ENCODE data around the gene DCLK2.
A peak's percentile ranks its signal among the peaks of the same experiment; 100 is the strongest.

Gene DCLK2

DNA sequence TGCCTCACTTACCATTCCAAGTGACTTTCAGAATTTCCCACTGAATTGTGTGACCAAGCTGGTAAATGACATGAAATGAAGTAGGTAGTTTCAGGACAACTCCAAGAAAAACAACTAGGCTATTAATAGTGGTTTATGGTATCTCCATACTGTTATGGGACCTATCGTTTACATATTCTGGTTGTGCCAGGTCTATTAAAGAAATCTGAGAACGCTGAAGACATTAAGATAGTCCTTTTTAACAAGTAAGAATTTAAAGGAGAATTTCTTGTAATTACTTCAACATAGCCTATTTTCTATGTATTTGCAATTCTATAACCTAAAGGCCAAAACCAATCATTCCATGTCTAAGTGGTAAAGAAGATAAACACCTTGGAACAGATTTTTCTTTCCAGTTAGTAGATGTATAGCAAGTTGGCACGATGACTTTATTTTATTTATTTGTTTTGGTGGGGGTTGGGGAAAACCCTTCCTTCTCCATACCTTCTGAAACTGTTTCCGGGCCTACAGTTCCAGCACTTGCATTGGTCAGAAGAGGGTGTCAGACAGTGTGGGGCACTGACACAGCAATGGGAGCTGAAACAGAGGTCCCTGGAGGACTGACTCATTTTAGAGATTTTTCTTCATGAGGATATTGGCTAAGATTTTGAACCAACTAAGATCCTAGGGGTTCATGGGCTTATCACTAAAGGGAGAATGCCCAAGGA is 7.6 kb upstream of the DCLK2 start:
- DNase-seq, result no peak

- DNase-seq, result no peak
Observed at GRCh38 chr4:150072471-150072870, 5.8 kb upstream of the DCLK2 start.

DNA sequence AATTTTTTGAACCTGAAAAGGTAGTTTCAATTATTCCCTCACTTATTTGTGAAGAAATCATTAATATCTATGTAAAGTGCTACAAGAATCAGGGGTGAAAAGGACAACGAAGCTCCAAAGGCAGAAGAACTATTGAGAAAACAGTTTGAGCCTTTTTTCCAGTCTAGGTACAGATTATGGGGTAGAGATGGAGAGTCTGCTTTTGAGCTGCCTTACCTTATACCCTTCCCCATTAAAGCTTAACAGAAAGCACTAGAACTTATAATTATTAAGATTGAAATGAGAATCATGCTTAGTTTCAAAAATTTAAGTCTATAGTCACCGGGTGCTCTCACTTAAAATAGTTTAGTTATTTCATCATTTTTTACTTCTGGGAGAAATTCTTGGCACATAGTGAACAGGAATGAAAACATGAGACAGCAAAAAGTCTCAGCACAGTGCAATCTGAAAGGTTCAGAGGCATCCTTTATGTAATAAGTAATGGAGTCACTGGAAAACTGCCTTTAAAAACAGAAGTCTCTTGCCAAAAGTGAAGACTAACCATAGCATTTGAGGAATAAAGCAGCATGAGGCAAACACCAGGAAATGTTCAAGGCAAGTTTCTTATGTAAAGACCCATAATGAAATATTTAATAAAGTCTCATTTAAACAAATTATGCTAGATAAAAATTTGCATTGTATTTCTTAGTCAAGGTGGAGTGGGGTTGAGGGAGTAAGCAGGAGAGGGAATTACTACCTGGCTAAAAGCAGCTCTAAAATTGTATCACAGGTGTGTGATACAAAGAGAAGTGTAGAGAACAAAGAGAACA is 5.1 kb upstream of the DCLK2 start:
- DNase-seq, result peak; percentile 60 to 74

GRCh38 chr4:150074064-150074463 is 4.2 kb upstream of the DCLK2 start:
- DNase-seq, result no peak

- DNase-seq, result peak in 1 of 2 experiments; percentile 84
Observed at GRCh38 chr4:150078579-150079080, 385 bp downstream of the DCLK2 start.

GRCh38 chr4:150079081-150079581 is 886 bp downstream of the DCLK2 start:
- DNase-seq, result peak; percentile 50 to 81

GRCh38 chr4:150080337-150080736 is 2.1 kb downstream of the DCLK2 start:
- DNase-seq, result peak in 1 of 2 experiments; percentile 17

DNA sequence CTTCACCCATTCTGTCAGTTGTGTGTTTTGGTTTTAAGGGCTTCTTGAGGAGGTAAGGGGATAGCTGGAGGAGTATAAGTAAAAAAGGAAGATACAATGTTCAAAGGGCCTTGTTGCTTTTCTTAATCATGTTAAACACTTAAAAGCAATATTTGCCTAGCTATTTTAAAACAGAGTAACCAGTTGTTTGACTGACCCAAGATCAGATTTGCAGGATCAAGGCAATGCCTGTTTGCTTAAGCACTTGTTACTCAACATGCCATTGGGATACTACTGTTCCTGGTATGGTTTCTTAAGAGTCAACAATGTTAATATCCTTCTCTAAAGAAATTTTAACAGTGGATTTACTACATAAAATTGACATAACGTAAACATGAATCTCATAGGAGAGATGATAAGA is 2.6 kb downstream of the DCLK2 start:
- DNase-seq, result no peak

GRCh38 chr4:150082241-150082640 is 4.0 kb downstream of the DCLK2 start:
- DNase-seq, result no peak

DNA sequence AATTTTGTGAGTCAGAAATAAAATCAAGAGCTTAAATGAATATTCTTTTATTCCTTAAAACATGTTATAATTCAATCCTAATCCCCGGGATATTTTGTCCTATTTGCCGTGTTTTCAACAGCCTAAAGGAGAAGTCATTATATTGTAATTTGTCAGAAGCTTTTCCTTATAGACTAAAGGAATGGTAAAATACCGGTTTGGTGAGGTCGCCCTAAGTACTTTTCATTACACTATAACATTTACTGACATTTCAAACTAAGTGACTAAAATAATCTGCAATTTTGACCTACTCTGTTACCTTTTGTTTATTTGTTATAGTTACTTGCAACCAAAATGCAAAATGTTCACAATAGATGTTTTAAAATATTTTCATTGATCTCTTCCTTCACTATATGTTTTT is 8.8 kb downstream of the DCLK2 start:
- no peak for DNase-seq

DNA sequence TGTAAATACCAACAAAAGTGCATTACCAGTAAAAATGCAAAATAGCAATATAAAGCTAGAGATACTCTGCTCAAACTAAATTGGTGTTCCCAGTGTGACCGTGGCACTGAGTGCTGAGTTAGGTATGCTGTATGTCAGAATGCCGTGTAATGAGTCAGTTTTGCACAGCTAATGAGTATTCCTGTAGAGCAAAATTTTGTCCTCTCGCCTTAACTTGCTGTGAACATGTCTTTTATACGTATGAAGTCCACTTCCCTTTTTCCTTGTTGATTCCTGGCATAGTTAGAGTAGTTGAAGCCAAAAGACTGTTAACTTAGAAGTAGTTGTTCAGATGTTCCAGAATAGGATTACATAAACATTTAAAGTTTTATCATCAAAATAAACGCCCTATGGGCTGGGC is 11.5 kb downstream of the DCLK2 start:
- no peak for DNase-seq

DNA sequence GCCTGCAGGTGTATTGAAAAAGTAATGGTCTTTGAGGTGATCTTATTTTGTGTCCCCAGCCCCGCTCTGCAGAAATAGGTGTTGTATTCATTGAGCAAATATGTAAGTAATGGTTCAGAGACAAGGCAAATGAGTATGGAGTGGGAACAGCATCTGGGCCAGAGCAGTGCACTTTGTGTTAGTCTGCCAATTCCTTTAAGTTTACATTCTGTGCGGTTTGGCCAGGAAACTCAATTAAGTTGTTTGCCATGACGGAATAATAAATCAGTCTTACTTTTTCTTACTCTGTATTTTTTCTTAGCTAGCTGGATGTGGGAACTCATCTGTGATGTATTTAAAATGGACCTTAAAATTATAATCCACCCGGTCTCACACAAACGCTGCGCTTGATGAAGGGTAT is 12.6 kb downstream of the DCLK2 start:
- DNase-seq, result no peak

DNA sequence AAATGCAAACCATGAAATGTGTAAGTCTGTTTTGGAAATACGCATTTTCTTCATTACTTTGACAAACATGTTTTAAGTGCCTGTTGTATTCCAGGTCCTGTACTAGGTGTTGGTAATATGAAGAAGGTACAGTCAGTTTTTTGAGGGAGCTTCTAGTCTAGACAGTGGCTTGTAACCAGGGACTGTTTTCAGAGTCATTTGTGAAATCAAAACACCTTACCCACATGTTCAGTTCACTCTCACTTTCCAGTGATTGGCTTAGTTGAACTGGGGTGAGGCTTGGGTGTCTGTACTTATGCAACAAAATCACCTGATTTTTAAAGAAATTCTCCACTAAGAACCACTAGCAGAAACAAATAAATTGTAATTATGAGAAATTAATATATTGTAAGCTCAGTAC is 16.4 kb downstream of the DCLK2 start:
- no peak for DNase-seq

DNA sequence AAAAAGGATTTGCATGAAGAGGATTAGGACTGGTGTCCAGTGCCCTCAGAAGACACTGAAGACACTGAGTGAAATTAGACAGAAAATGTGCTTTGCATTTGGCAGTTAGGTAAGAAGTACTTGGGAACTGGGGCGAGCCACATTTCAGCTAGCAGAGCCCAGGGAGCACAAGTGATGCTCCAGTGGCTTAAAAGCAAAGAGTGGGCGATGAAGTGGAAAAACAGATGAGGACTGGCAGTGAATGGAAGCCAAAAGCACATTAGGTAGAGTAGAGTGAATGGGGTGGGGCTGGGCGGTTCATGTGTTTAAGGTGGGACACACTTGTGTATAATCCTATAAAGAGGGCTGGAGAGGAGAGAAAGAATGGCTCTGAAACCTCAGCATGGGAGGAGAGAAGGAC is 18.4 kb downstream of the DCLK2 start:
- no peak for DNase-seq

DNA sequence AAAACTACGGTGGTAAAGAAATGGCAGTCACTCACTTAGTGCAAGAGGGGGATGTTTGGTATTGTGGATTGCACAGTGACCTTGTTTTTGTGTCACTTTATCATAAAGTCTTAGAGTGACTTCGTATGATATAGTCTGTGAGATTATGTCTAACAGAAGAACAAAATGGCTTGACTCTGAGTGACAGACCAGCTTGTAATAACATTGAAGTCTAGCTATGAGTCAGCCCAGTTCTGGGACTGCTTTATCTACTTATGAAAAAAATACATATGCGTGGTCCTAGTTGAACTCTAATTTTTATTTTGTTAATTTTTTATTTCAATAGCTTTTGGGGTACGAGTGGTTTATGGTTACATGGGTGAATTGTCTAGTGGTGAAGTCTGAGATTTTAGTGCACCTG is 20.0 kb downstream of the DCLK2 start:
- no peak for DNase-seq

GRCh38 chr4:150104404-150105027 is 26.3 kb downstream of the DCLK2 start:
- DNase-seq, result no peak

- no peak for DNase-seq
Observed at GRCh38 chr4:150106886-150107285, 28.6 kb downstream of the DCLK2 start.

- no peak for DNase-seq
Observed at GRCh38 chr4:150108691-150109090, 30.4 kb downstream of the DCLK2 start.

GRCh38 chr4:150114641-150115040 is 36.4 kb downstream of the DCLK2 start:
- DNase-seq, result no peak

GRCh38 chr4:150115851-150116250 is 37.6 kb downstream of the DCLK2 start:
- DNase-seq, result no peak

DNA sequence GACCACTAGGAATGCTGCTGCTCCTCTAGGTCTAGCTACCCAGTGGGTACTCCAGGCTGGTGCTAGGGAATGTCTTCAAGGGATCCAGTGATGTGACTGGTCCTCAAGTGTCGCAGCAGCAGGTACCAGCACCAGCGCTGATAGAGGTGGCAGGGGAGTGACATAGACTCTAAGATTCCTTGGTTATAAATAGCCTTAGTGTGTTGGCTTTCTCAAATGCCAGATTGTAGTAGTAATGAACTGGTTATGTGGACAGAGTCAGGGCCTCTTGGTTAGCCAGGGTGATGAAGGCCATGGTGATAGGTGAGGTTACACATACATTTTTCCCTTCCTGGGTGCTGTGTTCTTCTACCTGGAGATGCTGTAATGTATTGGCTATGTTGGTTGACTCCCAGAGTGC is 38.3 kb downstream of the DCLK2 start:
- no peak for DNase-seq

GRCh38 chr4:150117094-150117493 is 38.8 kb downstream of the DCLK2 start:
- DNase-seq, result no peak

DNA sequence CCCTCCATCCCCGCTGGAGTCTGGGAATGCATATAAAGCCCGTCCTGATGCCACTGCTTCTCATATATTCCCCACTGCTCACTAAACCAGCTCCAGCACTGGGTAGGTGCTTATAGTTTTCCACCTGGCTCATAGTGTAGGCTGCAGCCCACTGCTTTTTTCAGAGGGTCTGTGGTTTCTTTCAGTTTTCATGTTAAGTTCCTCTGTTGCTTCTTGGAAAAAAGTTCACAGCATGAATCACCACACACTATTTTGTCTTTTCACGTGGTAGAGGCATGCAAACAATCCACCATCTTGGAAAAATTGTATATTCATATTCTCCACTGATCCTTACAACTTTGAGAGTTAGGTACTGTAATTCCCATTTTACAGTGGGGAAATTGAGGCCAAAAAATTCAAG is 39.4 kb downstream of the DCLK2 start:
- no peak for DNase-seq

GRCh38 chr4:150119492-150119891 is 41.2 kb downstream of the DCLK2 start:
- DNase-seq, result peak in 1 of 2 experiments; percentile 13
